Panc1 (cell line): ENCODE results near the gene CAMK4.

Experiments
- POLR2AphosphoS5 ChIP-seq: IDR thresholded peaks from 2 replicates; pipeline ENCODE4 v1.6.1; 2012; ENCODE audit warnings: mild to moderate bottlenecking, low read depth, low read length, moderate library complexity
- SIN3A ChIP-seq: IDR thresholded peaks from 2 replicates; pipeline ENCODE4 v1.6.1; 2012; ENCODE audit warnings: low read depth, mild to moderate bottlenecking, low read length, moderate library complexity, borderline replicate concordance; ENCODE audit not compliant: insufficient read depth
- TF ChIP-seq, protein P1 (sequence below): fragments of 450-650 bp; IDR thresholded peaks from 2 replicates; pipeline ENCODE4 v1.5.1; 2017; ENCODE audit warnings: mild to moderate bottlenecking

- TF ChIP-seq, protein P1, sequence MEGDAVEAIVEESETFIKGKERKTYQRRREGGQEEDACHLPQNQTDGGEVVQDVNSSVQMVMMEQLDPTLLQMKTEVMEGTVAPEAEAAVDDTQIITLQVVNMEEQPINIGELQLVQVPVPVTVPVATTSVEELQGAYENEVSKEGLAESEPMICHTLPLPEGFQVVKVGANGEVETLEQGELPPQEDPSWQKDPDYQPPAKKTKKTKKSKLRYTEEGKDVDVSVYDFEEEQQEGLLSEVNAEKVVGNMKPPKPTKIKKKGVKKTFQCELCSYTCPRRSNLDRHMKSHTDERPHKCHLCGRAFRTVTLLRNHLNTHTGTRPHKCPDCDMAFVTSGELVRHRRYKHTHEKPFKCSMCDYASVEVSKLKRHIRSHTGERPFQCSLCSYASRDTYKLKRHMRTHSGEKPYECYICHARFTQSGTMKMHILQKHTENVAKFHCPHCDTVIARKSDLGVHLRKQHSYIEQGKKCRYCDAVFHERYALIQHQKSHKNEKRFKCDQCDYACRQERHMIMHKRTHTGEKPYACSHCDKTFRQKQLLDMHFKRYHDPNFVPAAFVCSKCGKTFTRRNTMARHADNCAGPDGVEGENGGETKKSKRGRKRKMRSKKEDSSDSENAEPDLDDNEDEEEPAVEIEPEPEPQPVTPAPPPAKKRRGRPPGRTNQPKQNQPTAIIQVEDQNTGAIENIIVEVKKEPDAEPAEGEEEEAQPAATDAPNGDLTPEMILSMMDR: no peak
- TF ChIP-seq POLR2AphosphoS5 (no peak), SIN3A (no peak)
Observed at GRCh38 chr5:111268300-111268699, 44.1 kb downstream of the CAMK4 start.
